Activated CD8-positive, alpha-beta memory T cell treated with anti-CD3 and anti-CD28 coated beads for 4 hours (primary cell): ENCODE results near the gene STEAP3.

Source experiments
- DNase-seq, 2 donors: peaks; one replicate each; pipeline ENCODE4 v3.0.0-alpha.2; 2020; ENCODE audit warnings: low read depth in 2 of 2

The STEAP3 gene

DNA sequence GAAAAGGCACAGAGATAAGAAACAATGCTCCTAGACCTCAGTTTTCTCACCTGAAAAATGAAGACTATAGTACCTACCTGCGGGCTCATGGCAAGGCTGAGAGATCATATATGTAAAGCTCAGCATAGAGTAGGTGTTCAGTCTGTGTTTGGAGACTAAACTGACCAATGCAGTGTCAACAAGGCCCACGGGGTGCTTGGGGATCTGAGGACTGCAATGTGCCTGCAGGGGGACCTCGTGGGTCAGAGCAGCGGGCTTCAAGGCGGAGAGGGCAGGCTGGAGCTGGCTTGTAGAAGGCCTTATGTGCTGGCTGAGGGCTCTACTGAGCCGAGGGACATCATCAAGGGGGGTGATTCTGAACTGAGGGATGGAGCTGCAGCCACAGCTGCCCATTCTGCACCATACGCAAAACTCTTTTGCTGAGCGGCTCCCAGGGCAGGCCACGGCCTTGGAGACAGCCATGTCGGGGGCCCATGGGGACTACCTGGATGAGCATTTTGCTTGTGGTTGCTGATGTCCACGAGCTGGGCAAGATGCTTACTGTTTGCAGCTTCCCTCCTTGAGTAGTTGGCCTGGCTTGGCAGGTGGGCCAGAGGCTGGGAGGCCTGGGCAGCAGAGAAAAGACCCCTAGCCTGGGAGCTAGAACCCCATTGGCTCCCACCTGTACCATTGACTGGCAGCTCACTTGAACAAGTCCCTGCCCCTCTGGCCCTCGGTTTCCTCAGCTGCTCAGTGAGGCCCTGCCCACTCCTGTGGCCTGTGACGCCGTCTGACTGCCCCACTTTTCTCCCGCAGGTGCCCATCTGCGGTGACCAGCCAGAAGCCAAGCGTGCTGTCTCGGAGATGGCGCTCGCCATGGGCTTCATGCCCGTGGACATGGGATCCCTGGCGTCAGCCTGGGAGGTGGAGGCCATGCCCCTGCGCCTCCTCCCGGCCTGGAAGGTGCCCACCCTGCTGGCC lies 23.5 kb downstream of the STEAP3 start:
- no peak for DNase-seq

DNA sequence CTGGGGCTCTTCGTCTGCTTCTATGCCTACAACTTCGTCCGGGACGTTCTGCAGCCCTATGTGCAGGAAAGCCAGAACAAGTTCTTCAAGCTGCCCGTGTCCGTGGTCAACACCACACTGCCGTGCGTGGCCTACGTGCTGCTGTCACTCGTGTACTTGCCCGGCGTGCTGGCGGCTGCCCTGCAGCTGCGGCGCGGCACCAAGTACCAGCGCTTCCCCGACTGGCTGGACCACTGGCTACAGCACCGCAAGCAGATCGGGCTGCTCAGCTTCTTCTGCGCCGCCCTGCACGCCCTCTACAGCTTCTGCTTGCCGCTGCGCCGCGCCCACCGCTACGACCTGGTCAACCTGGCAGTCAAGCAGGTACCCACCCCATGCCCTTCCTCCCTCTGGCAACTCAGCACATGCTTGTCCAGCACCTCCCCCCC lies 24.2 kb downstream of the STEAP3 start:
- no peak for DNase-seq

DNA sequence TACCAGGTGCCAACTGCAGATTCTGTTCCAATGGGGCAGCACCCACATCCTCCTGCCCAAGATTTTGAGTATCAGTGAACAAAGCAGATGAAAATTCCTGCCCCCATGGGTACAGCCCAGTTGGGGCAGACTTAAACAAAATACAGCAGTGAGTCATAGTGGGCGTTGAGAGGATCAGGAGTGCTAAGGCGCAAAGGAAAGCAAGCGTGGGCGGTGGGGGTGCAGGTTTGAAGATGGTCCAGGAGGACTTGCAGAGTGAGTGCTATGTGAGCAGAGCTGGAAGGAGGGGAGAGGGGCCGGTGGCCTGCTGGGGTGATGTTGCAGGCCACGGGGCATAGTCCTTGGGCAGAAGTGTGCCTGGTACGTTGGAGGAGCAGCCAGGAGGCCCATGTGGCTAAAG lies 24.7 kb downstream of the STEAP3 start:
- DNase-seq, result no peak

DNA sequence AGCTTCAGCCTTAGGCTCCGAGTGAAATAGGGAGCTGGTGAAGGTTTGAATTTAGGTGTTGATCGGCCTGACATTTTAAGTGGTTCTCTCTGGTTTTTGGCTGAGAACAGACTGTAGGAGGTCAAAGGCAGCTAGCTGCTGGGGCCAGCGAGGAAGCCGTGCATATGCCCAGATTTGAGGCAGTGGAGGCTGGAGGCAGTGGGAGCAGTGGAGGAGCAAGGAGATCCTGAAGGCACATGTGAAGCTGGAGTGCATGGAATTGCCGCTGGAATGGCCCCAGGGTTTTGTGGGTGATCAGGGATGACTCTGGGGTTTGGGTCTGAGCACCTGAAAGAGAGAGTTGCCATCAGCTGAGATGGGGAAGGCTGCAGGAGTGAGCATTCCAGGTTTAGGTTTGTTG lies 25.1 kb downstream of the STEAP3 start:
- no peak for DNase-seq

DNA sequence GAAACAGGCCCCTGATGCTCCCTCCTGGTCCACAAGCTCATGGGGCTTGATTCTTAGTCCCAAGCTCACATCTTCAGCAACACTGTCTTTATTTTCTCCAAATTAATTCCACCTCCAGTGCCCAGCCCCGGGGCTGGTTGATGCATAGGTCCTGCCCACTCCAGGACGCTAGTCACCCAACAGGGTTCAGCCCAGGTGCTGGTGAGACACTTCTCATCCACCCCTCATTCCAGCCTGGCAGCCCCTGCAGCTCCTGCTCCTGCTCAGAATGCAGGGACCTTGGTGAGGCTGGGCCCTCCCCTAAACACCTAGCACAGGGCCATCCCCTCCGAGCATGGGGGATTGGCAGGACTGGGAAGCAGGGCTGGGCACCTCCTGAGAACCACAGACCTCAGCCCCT lies 25.7 kb downstream of the STEAP3 start:
- no peak for DNase-seq

DNA sequence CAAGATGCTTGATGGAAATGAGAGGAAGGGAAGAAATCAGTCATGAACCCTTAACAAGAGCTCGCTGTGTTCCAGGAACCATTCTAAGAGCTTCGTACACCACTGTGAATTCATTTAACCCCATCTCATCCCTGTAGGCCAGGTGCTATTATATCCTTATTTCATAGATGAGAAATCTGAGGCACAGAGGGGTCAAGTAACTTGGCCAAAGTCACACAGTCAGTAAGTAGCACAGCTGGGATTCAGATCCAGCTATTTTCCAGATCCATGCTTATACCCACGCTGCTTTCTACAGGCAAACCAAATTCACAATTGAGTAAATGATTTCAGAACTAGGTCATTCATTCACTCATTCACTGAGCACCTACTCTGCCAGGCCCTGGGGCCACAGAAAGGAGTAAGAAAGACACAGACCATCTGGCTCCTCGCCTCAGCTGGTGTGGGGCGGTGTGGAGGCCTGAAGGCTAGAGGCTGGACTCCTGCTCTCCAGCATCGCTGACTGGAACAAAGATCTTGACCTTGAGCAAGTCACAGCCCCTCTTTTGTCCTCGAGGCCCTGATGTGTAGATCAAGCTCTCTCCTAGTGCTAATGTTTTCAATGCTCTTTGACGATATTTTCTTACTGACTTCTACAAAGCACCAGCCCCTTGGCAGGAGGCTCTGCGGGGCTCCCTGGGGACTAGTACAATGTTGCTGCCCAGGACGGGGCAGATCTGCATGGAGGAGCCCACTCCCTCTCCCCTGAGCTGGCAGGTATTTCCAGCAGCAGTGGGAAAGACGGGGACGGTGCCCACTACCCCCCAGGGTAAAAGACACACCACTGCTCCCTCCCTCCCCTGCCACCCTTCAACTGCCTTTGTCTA lies 26.5 kb downstream of the STEAP3 start:
- DNase-seq, result no peak

DNA sequence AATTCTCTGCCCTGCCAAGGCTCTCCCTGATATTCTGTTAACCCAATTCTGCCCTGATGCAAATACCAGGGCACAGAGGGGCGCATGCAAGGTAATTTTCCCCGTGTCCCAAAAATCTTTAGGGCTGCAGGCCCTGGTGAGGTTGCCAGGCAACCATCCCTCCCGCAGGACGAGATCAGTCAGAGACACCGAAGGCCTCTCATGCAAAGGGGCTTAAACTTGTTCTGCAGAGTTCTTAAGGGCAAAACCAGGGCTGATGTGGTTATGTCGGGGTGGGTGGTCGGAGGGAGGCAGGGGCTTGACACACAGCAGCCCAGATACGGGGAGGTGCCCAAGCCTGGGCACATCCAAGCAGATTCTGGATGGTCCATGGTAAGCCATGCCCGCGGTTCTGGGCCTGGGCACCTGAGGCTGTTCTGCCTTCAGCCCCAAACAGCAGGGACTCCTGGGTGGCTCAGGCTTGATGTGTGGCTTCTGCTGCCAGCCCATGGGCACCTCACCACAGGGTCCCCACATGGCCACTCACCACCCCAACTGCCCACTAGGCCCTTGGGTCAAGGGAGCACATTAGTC lies 27.2 kb downstream of the STEAP3 start:
- no peak for DNase-seq

DNA sequence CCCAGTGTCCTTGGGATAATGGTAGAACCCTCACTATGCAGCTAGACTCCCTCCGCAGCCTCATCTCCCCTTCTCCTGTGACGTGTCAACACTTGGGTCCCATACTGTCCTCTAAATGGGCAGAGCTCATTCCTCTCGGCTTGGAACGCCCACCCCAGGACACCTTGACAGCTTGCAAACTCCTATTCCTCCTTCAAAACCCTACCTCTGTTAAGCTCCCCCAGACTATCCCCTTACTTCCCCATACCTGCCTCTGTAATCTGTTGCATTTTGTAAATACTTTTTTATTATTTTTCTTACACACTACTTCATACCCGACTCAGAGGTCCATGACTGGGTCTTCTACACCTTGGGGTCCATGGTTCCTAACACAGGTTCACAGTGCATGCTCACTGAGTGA lies 28.0 kb downstream of the STEAP3 start:
- DNase-seq, result no peak

DNA sequence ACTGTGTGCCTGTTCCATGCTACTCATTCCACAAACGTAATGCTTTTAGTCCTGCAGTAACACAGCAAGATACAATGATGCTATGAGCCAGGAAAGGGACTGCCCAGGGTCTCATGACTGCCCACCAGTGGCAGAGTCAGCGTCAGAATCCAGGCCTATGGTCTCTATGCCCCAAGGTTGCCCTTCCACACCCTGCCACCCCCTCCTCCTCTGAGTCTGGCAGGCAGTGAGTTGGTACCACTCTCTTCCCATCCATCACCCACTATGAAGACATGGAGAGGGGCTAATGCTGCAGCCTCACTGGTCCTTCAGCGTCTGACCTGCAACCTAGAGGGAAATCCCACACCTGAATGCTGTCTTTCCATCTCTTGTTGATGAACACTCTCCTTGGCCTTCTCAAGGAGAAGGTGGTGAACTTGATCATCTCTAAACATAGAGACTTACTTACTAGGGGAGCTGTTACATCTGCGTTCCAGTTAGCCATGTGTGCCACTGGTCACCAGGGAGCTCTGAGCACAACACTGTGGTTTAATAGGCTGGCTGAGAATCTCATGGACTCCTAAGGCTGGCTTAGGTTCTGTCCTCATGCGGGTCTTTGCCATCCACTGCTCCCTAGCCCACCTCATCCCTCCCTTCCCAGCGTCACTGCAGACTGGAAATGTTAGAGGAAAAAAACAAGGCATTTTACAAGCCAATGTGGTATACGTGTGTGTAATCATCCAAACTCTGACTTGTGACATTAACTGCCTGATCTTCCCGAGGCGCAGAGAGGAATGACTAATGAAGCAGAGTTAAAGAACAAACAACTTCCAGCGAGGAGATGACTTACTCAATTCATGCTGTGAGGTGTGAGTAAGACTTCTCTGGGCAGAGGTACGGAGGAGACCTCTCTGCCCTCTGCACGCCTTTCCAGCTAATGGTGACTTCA lies 28.8 kb downstream of the STEAP3 start:
- no peak for DNase-seq

DNA sequence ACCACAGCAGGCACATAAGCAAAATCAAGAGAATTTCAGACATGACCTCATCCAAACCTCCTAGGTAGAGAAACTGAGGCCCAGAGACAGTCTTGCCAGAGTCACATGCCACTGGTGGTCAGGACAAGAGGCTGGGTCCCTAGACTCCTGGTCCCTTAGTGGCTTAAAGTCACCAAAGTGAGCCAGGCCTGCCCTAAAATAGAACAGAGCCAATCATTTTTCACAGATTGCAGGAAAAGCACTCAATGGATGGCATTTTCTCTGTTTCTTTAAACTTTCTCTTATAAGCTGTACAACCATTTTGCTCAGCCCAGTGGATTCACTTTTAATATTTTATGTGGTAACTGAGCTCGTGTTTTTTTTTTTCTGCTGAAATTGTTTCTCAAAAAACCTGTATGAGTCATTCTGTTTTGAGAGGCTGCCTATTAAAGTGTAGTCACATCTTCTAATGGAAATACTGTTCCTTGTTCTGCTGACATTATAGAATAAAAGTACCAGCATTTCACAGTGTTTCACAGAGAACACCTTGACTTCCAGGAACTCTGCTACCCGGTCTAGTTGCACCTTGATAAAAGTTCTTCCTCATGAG lies 29.6 kb downstream of the STEAP3 start:
- DNase-seq, result no peak

DNA sequence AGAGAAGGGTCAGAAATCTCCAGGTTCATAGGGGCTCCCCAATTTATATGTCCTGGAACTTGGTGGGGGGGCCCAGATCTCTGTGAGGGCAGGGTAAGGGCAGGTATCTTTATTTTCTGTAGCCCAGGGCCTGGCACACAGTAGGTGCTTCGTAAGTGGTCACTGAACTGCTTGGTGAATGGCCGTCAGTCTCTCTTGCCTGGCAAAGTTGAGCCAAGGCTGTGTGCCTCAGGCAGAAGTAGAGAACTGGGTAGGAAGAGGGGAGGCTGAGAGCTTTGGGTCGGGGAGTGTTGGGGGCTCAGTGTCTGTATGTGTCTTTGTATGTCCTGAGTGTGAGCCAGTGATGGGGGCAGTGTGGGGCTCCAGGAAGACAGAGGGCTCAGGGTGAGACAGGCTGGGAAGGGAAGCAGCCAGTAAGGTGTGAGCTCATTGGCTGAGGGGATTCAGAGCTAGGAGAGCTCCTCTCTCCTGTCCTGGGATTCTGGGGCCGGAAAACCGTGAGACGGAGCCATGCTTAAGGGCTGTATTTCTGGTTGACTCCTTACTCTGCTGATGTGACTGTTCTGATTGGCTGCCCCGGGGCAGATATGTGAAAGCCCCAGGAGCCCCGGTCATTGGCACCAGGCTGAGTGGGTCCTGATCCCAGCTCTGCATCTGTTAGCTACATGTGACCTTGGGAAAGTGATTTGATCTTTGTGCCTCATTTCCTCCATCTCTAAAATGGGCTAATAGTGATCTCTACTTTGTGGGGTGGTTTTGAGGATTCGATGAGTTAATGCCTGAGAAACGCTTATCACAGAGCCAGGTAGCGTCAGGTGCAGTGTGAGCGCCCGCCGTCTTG lies 30.3 kb downstream of the STEAP3 start:
- DNase-seq, result no peak

DNA sequence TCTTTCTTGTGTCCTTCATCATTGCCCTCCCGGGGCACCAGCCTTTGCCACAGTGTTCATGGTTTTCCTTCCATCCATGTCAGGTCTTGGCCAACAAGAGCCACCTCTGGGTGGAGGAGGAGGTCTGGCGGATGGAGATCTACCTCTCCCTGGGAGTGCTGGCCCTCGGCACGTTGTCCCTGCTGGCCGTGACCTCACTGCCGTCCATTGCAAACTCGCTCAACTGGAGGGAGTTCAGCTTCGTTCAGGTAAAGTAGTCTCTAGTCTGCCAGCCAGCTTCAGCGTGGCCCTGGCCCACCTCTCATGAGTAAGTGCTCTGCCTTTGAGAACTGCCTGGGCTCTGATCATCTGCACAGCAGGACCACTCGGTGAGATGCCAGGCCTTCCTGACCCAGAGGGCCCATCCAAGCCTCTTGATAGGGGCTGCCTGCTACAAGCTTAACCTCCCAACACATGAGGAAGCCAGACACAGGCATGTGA lies 31.0 kb downstream of the STEAP3 start:
- no peak for DNase-seq

DNA sequence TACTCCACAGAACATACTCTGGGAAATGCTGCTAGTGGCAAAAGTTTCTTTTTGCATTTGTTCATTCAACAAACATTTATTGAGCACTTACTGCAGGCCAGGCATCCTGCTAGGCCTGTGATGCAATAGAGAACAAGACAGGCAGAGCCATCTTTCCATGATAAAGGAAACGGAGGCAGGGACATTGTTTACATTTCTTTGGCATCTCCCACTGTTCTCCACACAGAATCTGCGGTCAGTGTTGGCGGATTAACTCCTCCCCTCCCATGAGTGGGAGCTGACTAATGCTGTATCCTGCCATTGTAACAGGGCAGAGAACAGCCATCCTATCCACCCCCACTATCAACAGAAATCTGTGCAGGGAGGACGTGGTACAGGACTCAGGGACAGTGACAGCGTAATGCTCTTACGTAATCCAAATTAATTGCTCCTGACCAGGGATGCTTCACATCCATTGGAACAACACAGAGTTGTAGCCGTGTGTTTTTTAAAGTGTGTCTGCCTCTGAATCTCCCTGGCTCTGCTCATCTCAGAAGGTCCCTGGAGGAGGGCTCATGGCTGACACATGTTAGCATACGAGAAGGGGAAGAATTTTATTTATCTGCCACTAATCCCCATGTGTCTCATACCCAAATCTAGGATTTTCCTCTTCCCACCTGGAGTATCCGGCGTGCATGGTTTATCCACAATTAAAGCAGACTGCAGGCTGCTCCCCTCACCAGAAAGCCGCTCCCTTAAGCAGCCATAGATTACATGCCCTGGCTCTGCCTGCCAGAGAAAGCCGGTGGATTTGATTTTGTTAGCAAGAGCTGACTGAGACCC lies 32.3 kb downstream of the STEAP3 start:
- DNase-seq, result no peak

DNA sequence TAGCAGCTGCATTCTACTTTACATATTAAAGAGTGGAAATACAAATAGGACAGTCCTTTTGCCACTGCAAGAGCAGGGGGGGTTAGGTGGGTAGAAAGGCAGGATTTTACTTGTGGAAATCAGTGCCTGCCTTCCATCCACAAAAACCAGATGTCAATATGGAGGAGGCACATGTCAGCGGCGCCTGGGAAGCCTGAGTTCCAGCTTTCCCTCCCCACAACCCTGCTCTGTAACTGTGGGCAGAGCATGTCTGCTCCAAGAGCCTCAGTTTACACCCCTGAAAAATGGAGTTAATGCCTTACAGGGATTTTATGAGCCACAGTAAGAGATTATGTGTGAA lies 32.9 kb downstream of the STEAP3 start:
- DNase-seq, result no peak

DNA sequence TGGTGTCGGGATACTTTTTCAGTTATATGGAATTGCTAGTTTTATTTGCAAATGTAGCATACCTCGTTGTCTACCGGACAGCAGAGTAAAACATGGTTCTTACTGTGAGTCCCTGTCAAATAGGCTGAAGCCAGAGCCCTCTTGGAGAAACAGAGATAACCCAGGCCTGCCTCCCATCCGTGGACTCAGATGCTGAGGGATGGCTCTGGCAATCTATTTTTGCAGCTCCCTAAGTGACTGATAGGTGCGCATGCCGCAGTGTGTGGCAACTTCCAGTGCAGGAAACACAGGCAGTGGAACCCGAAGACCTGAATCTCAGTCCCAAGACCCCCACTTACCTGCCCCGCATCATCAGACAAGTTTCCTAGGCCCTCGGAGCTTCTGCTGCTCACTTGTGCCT lies 33.6 kb downstream of the STEAP3 start:
- DNase-seq, result no peak

DNA sequence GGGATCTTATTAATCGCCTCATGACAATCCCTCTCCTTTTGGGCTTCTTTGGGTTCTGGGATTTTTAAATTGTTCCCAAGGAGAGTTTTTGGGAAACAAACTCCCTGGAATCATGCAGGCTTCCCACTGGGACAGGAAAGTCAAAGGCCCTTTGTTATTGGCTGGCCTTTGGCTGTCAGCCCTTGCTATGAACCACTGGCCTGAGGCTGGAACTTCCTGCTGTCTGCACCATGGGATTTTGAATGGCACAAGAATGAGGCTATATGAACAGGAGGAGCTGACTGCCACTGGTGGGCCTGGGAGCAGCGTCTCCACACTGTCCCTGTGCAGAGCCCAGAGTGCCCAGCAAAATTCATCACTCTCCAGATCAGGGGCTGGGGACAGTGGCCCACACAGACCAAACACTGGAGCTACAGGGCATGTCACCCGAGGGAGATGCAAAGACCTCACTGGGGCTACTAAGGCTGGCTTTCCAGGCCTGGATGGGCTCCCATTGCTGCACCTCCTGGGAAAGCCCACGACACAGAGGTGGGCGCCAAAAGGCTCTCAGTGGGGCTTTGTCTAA lies 35.7 kb downstream of the STEAP3 start:
- no peak for DNase-seq

DNA sequence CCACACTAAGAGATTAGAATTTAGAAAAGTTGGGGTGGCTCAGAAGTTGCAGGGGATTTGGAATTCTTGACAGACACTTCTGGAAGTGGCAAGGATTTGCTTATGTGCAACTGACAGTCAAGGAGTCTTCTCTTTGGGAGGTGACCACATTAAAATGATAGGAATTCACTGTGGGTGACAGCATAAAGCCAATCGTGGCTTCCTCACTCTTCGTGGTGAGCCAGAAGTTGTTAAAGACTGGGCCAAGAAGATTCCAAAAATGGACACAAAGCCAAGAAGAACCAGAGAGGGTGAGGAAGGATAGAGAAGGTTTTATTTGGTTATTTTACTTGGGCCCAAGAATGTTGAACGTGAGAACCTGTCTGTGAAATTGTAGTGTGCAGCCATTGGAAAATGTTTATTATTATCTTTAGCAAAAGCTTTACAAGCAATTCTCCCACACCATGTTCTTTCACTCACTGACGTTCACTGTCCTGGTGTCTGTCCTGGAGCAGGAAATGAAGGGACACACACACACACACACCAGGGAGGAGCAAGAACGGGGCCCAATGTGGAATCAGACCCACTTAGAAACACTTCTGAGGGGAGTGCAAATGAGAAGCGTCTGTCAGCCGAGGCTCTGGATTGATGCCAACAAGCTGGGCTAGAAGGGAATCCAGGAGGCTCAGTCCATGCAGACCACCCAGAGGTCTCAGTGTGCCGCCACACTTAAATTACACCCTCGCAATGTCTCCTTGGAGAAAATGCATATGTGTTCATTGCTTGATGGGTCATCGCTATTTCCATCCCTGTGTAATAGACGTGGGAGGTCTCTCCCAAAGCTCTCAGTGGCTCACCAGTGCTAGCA lies 37.2 kb downstream of the STEAP3 start:
- no peak for DNase-seq
